Right renal pelvis (tissue), 4 donors: ENCODE results near the gene OTOG. TPM values are rescaled to one million over a fixed set of nuclear protein-coding genes. Genes with fewer than 3 reads are reported as not detected.

Experiments used
- DNase-seq, 4 donors: peaks; one replicate each; pipeline ENCODE4 v3.0.0-alpha.2; 2013; ENCODE audit warnings: low read depth in 4 of 4, low spot score in 3 of 4, missing footprints in 1 of 4
- polyA plus RNA-seq, 4 donors: library from polyadenylated mRNA; unstranded; fragments of 120-200 nt; gene quantifications; one replicate each; pipeline ENCODE4 v1.2.1, GENCODE V29; 2013; ENCODE audit not compliant: insufficient read length in 4 of 4

The OTOG gene
- polyA plus RNA-seq, 4 donors = 0.25 to 0.54 (median 0.34) TPM

GRCh38 chr11:17559341-17560087 lies 12.5 kb downstream of the OTOG start:
- DNase-seq = no peak

GRCh38 chr11:17560281-17561110 lies 13.4 kb downstream of the OTOG start:
- no peak for DNase-seq

GRCh38 chr11:17561111-17561415 lies 14.0 kb downstream of the OTOG start:
- no peak for DNase-seq

- DNase-seq = no peak
Measured at GRCh38 chr11:17561526-17561925, 14.5 kb downstream of the OTOG start.

GRCh38 chr11:17563231-17563646 lies 16.2 kb downstream of the OTOG start:
- DNase-seq = no peak

GRCh38 chr11:17563961-17564686 lies 17.1 kb downstream of the OTOG start:
- no peak for DNase-seq

GRCh38 chr11:17564687-17565042 lies 17.6 kb downstream of the OTOG start:
- DNase-seq = no peak

GRCh38 chr11:17568944-17569343 lies 21.9 kb downstream of the OTOG start:
- DNase-seq = no peak

- no peak for DNase-seq
Measured at GRCh38 chr11:17570034-17570433, 23.0 kb downstream of the OTOG start.

GRCh38 chr11:17571431-17572358 lies 24.6 kb downstream of the OTOG start:
- no peak for DNase-seq

GRCh38 chr11:17572359-17572690 lies 25.3 kb downstream of the OTOG start:
- DNase-seq = no peak

- no peak for DNase-seq
Measured at GRCh38 chr11:17572791-17573460, 25.9 kb downstream of the OTOG start.

GRCh38 chr11:17573526-17573925 lies 26.5 kb downstream of the OTOG start:
- no peak for DNase-seq

- DNase-seq = no peak
Measured at GRCh38 chr11:17574141-17575091, 27.4 kb downstream of the OTOG start.

- DNase-seq = no peak
Measured at GRCh38 chr11:17575431-17576425, 28.7 kb downstream of the OTOG start.

- DNase-seq = no peak
Measured at GRCh38 chr11:17578296-17578695, 31.2 kb downstream of the OTOG start.

GRCh38 chr11:17578958-17579357 lies 31.9 kb downstream of the OTOG start:
- no peak for DNase-seq

GRCh38 chr11:17579451-17579850 lies 32.4 kb downstream of the OTOG start:
- no peak for DNase-seq
